ENCODE measurements around the gene GRIK2.

GRIK2 gene

GRCh38 chr6:101422811-101423210, 29.3 kb downstream of the GRIK2 start:
- Mint-ChIP-seq H3K36me3 (no peaks in the 10 kb centered on the region), H3K4me3 (no peak overlapping the region), H3K27me3 (no peaks in the 10 kb centered on the region), H3K27ac (no peak overlapping the region), H3K9me3 (ENCODE audit: low read depth) (peaks cover 7% of the 10 kb centered on the region), H3K4me1 (ENCODE audit: low read depth) (no peaks in the 10 kb centered on the region)

GRCh38 chr6:101429270-101429669, 35.8 kb downstream of the GRIK2 start:
- Mint-ChIP-seq H3K27me3 (no peaks in the 10 kb centered on the region), H3K4me3 (no peak overlapping the region), H3K27ac (no peak overlapping the region), H3K9me3 (ENCODE audit: low read depth) (peaks cover 4% of the 10 kb centered on the region), H3K36me3 (no peaks in the 10 kb centered on the region), H3K4me1 (ENCODE audit: low read depth) (no peaks in the 10 kb centered on the region)

GRCh38 chr6:101429845-101430244, 36.3 kb downstream of the GRIK2 start:
- Mint-ChIP-seq H3K9me3 (ENCODE audit: low read depth) (peaks cover 4% of the 10 kb centered on the region), H3K4me1 (ENCODE audit: low read depth) (no peaks in the 10 kb centered on the region), H3K27ac (no peak overlapping the region), H3K4me3 (no peak overlapping the region), H3K36me3 (no peaks in the 10 kb centered on the region), H3K27me3 (no peaks in the 10 kb centered on the region)

- Mint-ChIP-seq H3K9me3 (ENCODE audit: low read depth) (peaks cover 3% of the 10 kb centered on the region), H3K36me3 (no peaks in the 10 kb centered on the region), H3K27me3 (no peaks in the 10 kb centered on the region), H3K4me3 (no peak overlapping the region), H3K4me1 (ENCODE audit: low read depth) (no peaks in the 10 kb centered on the region), H3K27ac (no peak overlapping the region)
Observed at GRCh38 chr6:101433141-101433540, 39.6 kb downstream of the GRIK2 start.

- no peaks in the 10 kb centered on the region for H3K4me1 Mint-ChIP-seq (ENCODE audit: low read depth)
- H3K27me3 Mint-ChIP-seq: no peaks in the 10 kb centered on the region
- H3K9me3 Mint-ChIP-seq (ENCODE audit: low read depth): peaks cover 5% of the 10 kb centered on the region
- no peak overlapping the region for H3K27ac Mint-ChIP-seq
- H3K4me3 Mint-ChIP-seq: no peak overlapping the region
- H3K36me3 Mint-ChIP-seq: no peaks in the 10 kb centered on the region
Observed at GRCh38 chr6:101434601-101435000, 41.1 kb downstream of the GRIK2 start.

GRCh38 chr6:101435038-101435437, 41.5 kb downstream of the GRIK2 start:
- no peak overlapping the region for H3K4me3 Mint-ChIP-seq
- H3K36me3 Mint-ChIP-seq: no peaks in the 10 kb centered on the region
- no peaks in the 10 kb centered on the region for H3K4me1 Mint-ChIP-seq (ENCODE audit: low read depth)
- no peaks in the 10 kb centered on the region for H3K27me3 Mint-ChIP-seq
- peaks cover 8% of the 10 kb centered on the region for H3K9me3 Mint-ChIP-seq (ENCODE audit: low read depth)
- H3K27ac Mint-ChIP-seq: no peak overlapping the region

GRCh38 chr6:101439790-101440189, 46.3 kb downstream of the GRIK2 start:
- no peak overlapping the region for H3K4me3 Mint-ChIP-seq
- no peaks in the 10 kb centered on the region for H3K36me3 Mint-ChIP-seq
- peaks cover 8% of the 10 kb centered on the region for H3K9me3 Mint-ChIP-seq (ENCODE audit: low read depth)
- H3K27me3 Mint-ChIP-seq: no peaks in the 10 kb centered on the region
- H3K27ac Mint-ChIP-seq: no peak overlapping the region
- no peaks in the 10 kb centered on the region for H3K4me1 Mint-ChIP-seq (ENCODE audit: low read depth)

- peaks cover 3% of the 10 kb centered on the region for H3K9me3 Mint-ChIP-seq (ENCODE audit: low read depth)
- no peaks in the 10 kb centered on the region for H3K4me1 Mint-ChIP-seq (ENCODE audit: low read depth)
- H3K4me3 Mint-ChIP-seq: no peak overlapping the region
- no peaks in the 10 kb centered on the region for H3K36me3 Mint-ChIP-seq
- H3K27ac Mint-ChIP-seq: no peak overlapping the region
- no peaks in the 10 kb centered on the region for H3K27me3 Mint-ChIP-seq
Observed at GRCh38 chr6:101443315-101443714, 49.8 kb downstream of the GRIK2 start.

- Mint-ChIP-seq H3K36me3 (no peaks in the 10 kb centered on the region), H3K4me3 (no peak overlapping the region), H3K27me3 (no peaks in the 10 kb centered on the region), H3K27ac (no peak overlapping the region), H3K4me1 (ENCODE audit: low read depth) (no peaks in the 10 kb centered on the region), H3K9me3 (ENCODE audit: low read depth) (peaks cover 3% of the 10 kb centered on the region)
Observed at GRCh38 chr6:101444717-101445116, 51.2 kb downstream of the GRIK2 start.

- Mint-ChIP-seq H3K4me3 (no peak overlapping the region), H3K9me3 (ENCODE audit: low read depth) (no peaks in the 10 kb centered on the region), H3K27ac (no peak overlapping the region), H3K36me3 (no peaks in the 10 kb centered on the region), H3K4me1 (ENCODE audit: low read depth) (no peaks in the 10 kb centered on the region), H3K27me3 (no peaks in the 10 kb centered on the region)
Observed at GRCh38 chr6:101445527-101445926, 52.0 kb downstream of the GRIK2 start.

GRCh38 chr6:101450901-101451300, 57.4 kb downstream of the GRIK2 start:
- Mint-ChIP-seq H3K27ac (no peak overlapping the region), H3K9me3 (ENCODE audit: low read depth) (no peaks in the 10 kb centered on the region), H3K4me3 (no peak overlapping the region), H3K36me3 (no peaks in the 10 kb centered on the region), H3K4me1 (ENCODE audit: low read depth) (no peaks in the 10 kb centered on the region), H3K27me3 (no peaks in the 10 kb centered on the region)

GRCh38 chr6:101451981-101452380, 58.5 kb downstream of the GRIK2 start:
- H3K27me3 Mint-ChIP-seq: no peaks in the 10 kb centered on the region
- no peak overlapping the region for H3K27ac Mint-ChIP-seq
- no peak overlapping the region for H3K4me3 Mint-ChIP-seq
- H3K9me3 Mint-ChIP-seq (ENCODE audit: low read depth): no peaks in the 10 kb centered on the region
- no peaks in the 10 kb centered on the region for H3K4me1 Mint-ChIP-seq (ENCODE audit: low read depth)
- H3K36me3 Mint-ChIP-seq: no peaks in the 10 kb centered on the region

- H3K4me3 Mint-ChIP-seq: no peak overlapping the region
- H3K27ac Mint-ChIP-seq: no peak overlapping the region
- H3K27me3 Mint-ChIP-seq: no peaks in the 10 kb centered on the region
- no peaks in the 10 kb centered on the region for H3K9me3 Mint-ChIP-seq (ENCODE audit: low read depth)
- H3K4me1 Mint-ChIP-seq (ENCODE audit: low read depth): no peaks in the 10 kb centered on the region
- no peaks in the 10 kb centered on the region for H3K36me3 Mint-ChIP-seq
Observed at GRCh38 chr6:101453221-101453620, 59.7 kb downstream of the GRIK2 start.

- H3K36me3 Mint-ChIP-seq: no peaks in the 10 kb centered on the region
- no peak overlapping the region for H3K27ac Mint-ChIP-seq
- H3K4me3 Mint-ChIP-seq: no peak overlapping the region
- no peaks in the 10 kb centered on the region for H3K9me3 Mint-ChIP-seq (ENCODE audit: low read depth)
- no peaks in the 10 kb centered on the region for H3K27me3 Mint-ChIP-seq
- no peaks in the 10 kb centered on the region for H3K4me1 Mint-ChIP-seq (ENCODE audit: low read depth)
Observed at GRCh38 chr6:101454106-101454676, 60.7 kb downstream of the GRIK2 start.

GRCh38 chr6:101458336-101458735, 64.8 kb downstream of the GRIK2 start:
- Mint-ChIP-seq H3K4me1 (ENCODE audit: low read depth) (no peaks in the 10 kb centered on the region), H3K4me3 (no peak overlapping the region), H3K27me3 (no peaks in the 10 kb centered on the region), H3K27ac (no peak overlapping the region), H3K9me3 (ENCODE audit: low read depth) (no peaks in the 10 kb centered on the region), H3K36me3 (no peaks in the 10 kb centered on the region)

- H3K4me3 Mint-ChIP-seq: no peak overlapping the region
- H3K4me1 Mint-ChIP-seq (ENCODE audit: low read depth): no peaks in the 10 kb centered on the region
- no peak overlapping the region for H3K27ac Mint-ChIP-seq
- H3K9me3 Mint-ChIP-seq (ENCODE audit: low read depth): no peaks in the 10 kb centered on the region
- H3K27me3 Mint-ChIP-seq: no peaks in the 10 kb centered on the region
- H3K36me3 Mint-ChIP-seq: no peaks in the 10 kb centered on the region
Observed at GRCh38 chr6:101458826-101459225, 65.3 kb downstream of the GRIK2 start.

Data from activated naive CD8-positive, alpha-beta T cell (primary cell).